ENCODE data around the gene MORC2. TPM values are rescaled to one million over a fixed set of nuclear protein-coding genes. Genes with fewer than 3 reads are reported as not detected.

Gene MORC2
- total RNA-seq, 1 experiment from 2014 or later = 25.4 TPM

DNA sequence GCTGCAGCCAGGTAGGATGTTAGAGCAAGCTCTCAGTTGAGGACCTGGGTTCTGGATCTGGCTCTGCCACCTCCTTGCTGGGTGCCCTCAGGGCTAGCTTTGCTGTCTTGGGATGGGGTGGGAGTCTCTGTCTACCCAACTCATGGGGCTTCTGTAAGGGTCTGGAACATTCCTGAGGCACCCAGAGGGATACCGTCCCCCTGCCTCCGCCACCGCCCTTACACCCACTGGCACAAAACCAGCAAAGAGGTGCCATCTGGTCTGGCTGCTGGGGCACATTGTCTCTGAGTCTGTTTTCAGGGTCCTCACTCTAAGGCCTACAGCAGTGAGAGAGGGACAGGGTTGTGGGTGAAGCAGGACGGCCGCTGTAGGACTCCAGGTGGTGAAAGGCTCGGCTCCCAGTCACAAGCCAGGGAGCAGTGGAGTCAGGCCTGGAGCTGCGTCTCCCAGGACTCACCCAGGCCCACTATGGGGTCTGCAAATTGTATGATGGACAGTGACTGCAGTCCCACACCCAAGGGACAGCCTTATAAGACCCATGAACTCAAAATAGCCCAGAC lies 84.9 kb downstream of the MORC2 start:
- ATAC-seq (no peak), DNase-seq (ENCODE audit: low read depth, low spot score) (no peak)
- H4K20me1 ChIP-seq (ENCODE audit: insufficient read depth) = no peaks in the 10 kb centered on the region
- H3K9me2 ChIP-seq (ENCODE audit: insufficient read depth) = no peaks in the 10 kb centered on the region
- no peaks in the 10 kb centered on the region for H3K36me3 ChIP-seq (ENCODE audit: control insufficient read depth in 1 of 2, insufficient read depth in 2 of 2, low read length in 2 of 2)
- no TSS peak for BruUV-seq (replicated peaks)
- H3K4me2 ChIP-seq (ENCODE audit: low read length) = no peak overlapping the region
- TF ChIP-seq ZFX (IDR thresholded peaks at IDR 0.05) = no peak
- no peak for TF ChIP-seq CBX3 (IDR thresholded peaks at IDR 0.05; ENCODE audit: low read depth)
- TF ChIP-seq, protein P1, sequence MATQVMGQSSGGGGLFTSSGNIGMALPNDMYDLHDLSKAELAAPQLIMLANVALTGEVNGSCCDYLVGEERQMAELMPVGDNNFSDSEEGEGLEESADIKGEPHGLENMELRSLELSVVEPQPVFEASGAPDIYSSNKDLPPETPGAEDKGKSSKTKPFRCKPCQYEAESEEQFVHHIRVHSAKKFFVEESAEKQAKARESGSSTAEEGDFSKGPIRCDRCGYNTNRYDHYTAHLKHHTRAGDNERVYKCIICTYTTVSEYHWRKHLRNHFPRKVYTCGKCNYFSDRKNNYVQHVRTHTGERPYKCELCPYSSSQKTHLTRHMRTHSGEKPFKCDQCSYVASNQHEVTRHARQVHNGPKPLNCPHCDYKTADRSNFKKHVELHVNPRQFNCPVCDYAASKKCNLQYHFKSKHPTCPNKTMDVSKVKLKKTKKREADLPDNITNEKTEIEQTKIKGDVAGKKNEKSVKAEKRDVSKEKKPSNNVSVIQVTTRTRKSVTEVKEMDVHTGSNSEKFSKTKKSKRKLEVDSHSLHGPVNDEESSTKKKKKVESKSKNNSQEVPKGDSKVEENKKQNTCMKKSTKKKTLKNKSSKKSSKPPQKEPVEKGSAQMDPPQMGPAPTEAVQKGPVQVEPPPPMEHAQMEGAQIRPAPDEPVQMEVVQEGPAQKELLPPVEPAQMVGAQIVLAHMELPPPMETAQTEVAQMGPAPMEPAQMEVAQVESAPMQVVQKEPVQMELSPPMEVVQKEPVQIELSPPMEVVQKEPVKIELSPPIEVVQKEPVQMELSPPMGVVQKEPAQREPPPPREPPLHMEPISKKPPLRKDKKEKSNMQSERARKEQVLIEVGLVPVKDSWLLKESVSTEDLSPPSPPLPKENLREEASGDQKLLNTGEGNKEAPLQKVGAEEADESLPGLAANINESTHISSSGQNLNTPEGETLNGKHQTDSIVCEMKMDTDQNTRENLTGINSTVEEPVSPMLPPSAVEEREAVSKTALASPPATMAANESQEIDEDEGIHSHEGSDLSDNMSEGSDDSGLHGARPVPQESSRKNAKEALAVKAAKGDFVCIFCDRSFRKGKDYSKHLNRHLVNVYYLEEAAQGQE (IDR thresholded peaks at IDR 0.05; ENCODE audit: low read depth) = no peak
- TF ChIP-seq ELF1 (IDR thresholded peaks at IDR 0.05; ENCODE audit: borderline replicate concordance, low read depth) = no peak
- no peak for TF ChIP-seq ZNF274 (IDR thresholded peaks at IDR 0.05; ENCODE audit: low read depth, low read length)
- no peak for TF ChIP-seq POLR2AphosphoS5 (IDR thresholded peaks at IDR 0.05; ENCODE audit: low read depth, low read length)
- TF ChIP-seq SIN3A (IDR thresholded peaks at IDR 0.05; ENCODE audit: low read depth) = no peak
- TF ChIP-seq RAD21 (IDR thresholded peaks at IDR 0.05; ENCODE audit: low read depth) = no peak
- TF ChIP-seq POLR2A (IDR thresholded peaks at IDR 0.05; ENCODE audit: borderline replicate concordance, extremely low read depth, insufficient read depth, insufficient read length) = no peak
- TF ChIP-seq, protein P2, sequence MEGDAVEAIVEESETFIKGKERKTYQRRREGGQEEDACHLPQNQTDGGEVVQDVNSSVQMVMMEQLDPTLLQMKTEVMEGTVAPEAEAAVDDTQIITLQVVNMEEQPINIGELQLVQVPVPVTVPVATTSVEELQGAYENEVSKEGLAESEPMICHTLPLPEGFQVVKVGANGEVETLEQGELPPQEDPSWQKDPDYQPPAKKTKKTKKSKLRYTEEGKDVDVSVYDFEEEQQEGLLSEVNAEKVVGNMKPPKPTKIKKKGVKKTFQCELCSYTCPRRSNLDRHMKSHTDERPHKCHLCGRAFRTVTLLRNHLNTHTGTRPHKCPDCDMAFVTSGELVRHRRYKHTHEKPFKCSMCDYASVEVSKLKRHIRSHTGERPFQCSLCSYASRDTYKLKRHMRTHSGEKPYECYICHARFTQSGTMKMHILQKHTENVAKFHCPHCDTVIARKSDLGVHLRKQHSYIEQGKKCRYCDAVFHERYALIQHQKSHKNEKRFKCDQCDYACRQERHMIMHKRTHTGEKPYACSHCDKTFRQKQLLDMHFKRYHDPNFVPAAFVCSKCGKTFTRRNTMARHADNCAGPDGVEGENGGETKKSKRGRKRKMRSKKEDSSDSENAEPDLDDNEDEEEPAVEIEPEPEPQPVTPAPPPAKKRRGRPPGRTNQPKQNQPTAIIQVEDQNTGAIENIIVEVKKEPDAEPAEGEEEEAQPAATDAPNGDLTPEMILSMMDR (IDR thresholded peaks at IDR 0.05 in 2 of 3, conservative IDR thresholded peaks at IDR 0.05 in 1 of 3; ENCODE audit: borderline replicate concordance in 1 of 3, insufficient read depth in 1 of 3, low read depth in 2 of 3, low read length in 2 of 3) = no peak
- no peak for TF ChIP-seq SRF (IDR thresholded peaks at IDR 0.05; ENCODE audit: low read depth)
- intact Hi-C loops (cut with micrococcal nuclease) = no loop called here
- no peaks in the 10 kb centered on the region for H3K79me2 ChIP-seq (ENCODE audit: insufficient read depth, low read length)
- H2AFZ ChIP-seq (ENCODE audit: low read depth, low read length, poor library complexity, severe bottlenecking) = no peak overlapping the region
- H3K27me3 ChIP-seq (ENCODE audit: insufficient read depth, low read length) = no peaks in the 10 kb centered on the region
- H3K27ac ChIP-seq (ENCODE audit: low read depth, low read length) = no peak overlapping the region
- H3K4me1 ChIP-seq (ENCODE audit: control insufficient read depth in 1 of 2, insufficient read depth in 2 of 2, low read length in 2 of 2) = peaks cover 9 to 16% of the 10 kb centered on the region in 2 experiments
- ChIA-PET CTCF (no interaction called here), POLR2A (no interaction called here), RAD21 (ENCODE audit: low non-redundant PET in 1 of 2, low total read pairs in 2 of 2, uncharacterized antibody in 2 of 2, unreplicated experiment in 2 of 2) (no interaction called here)
- H3K9ac ChIP-seq (ENCODE audit: low read length) = no peak overlapping the region
- H3K4me3 ChIP-seq (replicated peaks in 1 of 2; ENCODE audit: low read depth in 1 of 2, low read length in 2 of 2) = no peak overlapping the region
- H3K9me3 ChIP-seq (ENCODE audit: control insufficient read depth in 1 of 2, insufficient read depth in 1 of 2, low read depth in 1 of 2, low read length in 2 of 2) = no peaks in the 10 kb centered on the region
